MG63 (cell line): ENCODE measurements around the gene GRIK1. TPM values are rescaled to one million over a fixed set of nuclear protein-coding genes. Genes with fewer than 3 reads are reported as not detected.
A peak's percentile ranks its signal among the peaks of the same experiment; 100 is the strongest.
"Not testable (repeated sequence)": the region's sequence is repeated elsewhere in the genome, so short reads cannot be mapped to it uniquely, and the experiment has no call there.

Experiments used
- DNase-seq: peaks from one replicate; pipeline ENCODE4 v3.0.0-alpha.2; 2020
- H3K27me3 ChIP-seq: fragments of 250-450 bp; sonication (Bioruptor Pico); 2 replicates; pipeline ENCODE4 v1.5.1; 2020; ENCODE audit warnings: mild to moderate bottlenecking, moderate library complexity
- H3K36me3 ChIP-seq: fragments of 250-450 bp; sonication (Bioruptor Pico); 2 replicates; pipeline ENCODE4 v1.5.1; 2020; ENCODE audit warnings: mild to moderate bottlenecking, moderate library complexity
- H3K4me3 ChIP-seq: fragments of 250-450 bp; sonication (Bioruptor Pico); 2 replicates; pipeline ENCODE4 v1.5.1; 2020; ENCODE audit warnings: mild to moderate bottlenecking, moderate library complexity
- H3K9me3 ChIP-seq: fragments of 250-450 bp; sonication (Bioruptor Pico); 2 replicates; pipeline ENCODE4 v1.5.1; 2020; ENCODE audit warnings: mild to moderate bottlenecking, moderate library complexity
- total RNA-seq: library from RNA; depleted of rRNA; stranded (reverse); fragments of >200 nt; shearing (Covaris generic); gene quantifications from 2 replicates; pipeline ENCODE4 v1.2.3, GENCODE V29; 2014; ENCODE audit warnings: low replicate concordance; rRNA removed

GRIK1 gene
- not detected in 2 replicates for total RNA-seq

- H3K4me3 ChIP-seq: peak within 1 kb of the TSS; percentile 22
- no peaks in the 10 kb centered on the region for H3K9me3 ChIP-seq
- no peaks in the 10 kb centered on the region for H3K36me3 ChIP-seq
- peak; percentile 19 for DNase-seq
- H3K27me3 ChIP-seq: peaks cover 61% of the 10 kb centered on the region
These were observed at the start of gene GRIK1 for GRCh38 chr21:29939924-29940275. TSS of gene GRIK1 (minus strand) at chr21:29939996.

DNA sequence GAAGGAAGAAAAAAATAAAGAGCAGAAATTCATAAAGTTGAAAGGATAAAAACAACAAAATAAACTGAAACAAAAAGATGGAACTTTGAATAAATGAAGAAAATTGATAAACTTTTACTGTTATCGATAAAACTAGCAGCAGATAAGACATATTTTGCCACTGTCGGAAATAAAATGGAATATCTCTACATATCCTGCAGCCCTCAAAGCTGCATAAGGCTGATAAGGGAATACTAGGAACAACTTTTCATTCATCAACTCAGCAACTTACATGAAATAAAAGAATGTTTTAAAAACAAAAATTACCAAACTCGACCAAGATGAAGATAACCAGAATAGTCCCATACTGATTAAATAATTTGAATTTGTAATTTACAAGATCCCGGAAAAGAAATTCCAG, 48.0 kb upstream of the GRIK1 start:
- no peak for DNase-seq
- H3K4me3 ChIP-seq: no peak overlapping the region
- no peaks in the 10 kb centered on the region for H3K27me3 ChIP-seq
- no peaks in the 10 kb centered on the region for H3K9me3 ChIP-seq
- no peaks in the 10 kb centered on the region for H3K36me3 ChIP-seq

- Histone ChIP-seq H3K27me3 (no peaks in the 10 kb centered on the region), H3K36me3 (no peaks in the 10 kb centered on the region), H3K9me3 (no peaks in the 10 kb centered on the region), H3K4me3 (no peak overlapping the region)
- DNase-seq: no peak
These were observed 46.1 kb upstream of the GRIK1 start for GRCh38 chr21:29985866-29986265.

DNA sequence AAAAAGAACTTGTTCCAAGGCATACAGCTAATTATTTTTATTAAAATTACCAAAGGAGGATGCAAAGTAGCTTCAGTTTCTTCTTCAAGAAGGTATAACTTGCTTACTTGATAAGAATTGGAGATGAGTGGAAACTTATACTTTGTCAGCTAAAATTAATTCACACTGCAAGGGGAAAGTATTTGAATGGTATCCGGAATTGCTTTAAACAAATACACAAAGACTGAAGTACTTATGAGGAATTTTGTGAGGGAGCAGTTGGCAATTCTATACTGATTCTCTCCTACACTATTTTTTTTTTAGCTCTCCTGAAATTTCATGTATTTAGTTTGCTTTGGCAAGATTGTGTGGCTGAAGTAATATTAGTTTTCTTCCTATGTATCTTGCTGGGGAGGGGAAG, 39.2 kb upstream of the GRIK1 start:
- Histone ChIP-seq H3K9me3 (no peaks in the 10 kb centered on the region), H3K36me3 (no peaks in the 10 kb centered on the region), H3K4me3 (no peak overlapping the region), H3K27me3 (no peaks in the 10 kb centered on the region)
- DNase-seq: no peak

GRCh38 chr21:29975776-29976175, 36.0 kb upstream of the GRIK1 start:
- Histone ChIP-seq H3K9me3 (no peaks in the 10 kb centered on the region), H3K27me3 (no peaks in the 10 kb centered on the region), H3K4me3 (no peak overlapping the region), H3K36me3 (no peaks in the 10 kb centered on the region)
- DNase-seq: no peak

GRCh38 chr21:29973258-29973657, 33.5 kb upstream of the GRIK1 start:
- no peak for DNase-seq
- no peaks in the 10 kb centered on the region for H3K9me3 ChIP-seq

GRCh38 chr21:29961291-29962027, 21.7 kb upstream of the GRIK1 start:
- Histone ChIP-seq H3K4me3 (no peak overlapping the region), H3K9me3 (no peaks in the 10 kb centered on the region), H3K36me3 (no peaks in the 10 kb centered on the region), H3K27me3 (no peaks in the 10 kb centered on the region)
- DNase-seq: no peak

More at GRCh38 chr21:29973258-29973657, 33.5 kb upstream of the GRIK1 start:
- Histone ChIP-seq H3K4me3 (no peak overlapping the region), H3K36me3 (no peaks in the 10 kb centered on the region), H3K27me3 (no peaks in the 10 kb centered on the region)

GRCh38 chr21:29958551-29958950, 18.8 kb upstream of the GRIK1 start:
- Histone ChIP-seq H3K27me3 (no peaks in the 10 kb centered on the region), H3K4me3 (no peak overlapping the region), H3K9me3 (no peaks in the 10 kb centered on the region), H3K36me3 (no peaks in the 10 kb centered on the region)
- no peak for DNase-seq

- not testable (repeated sequence) for H3K36me3 ChIP-seq, H3K27me3 ChIP-seq
These were observed 18.2 kb upstream of the GRIK1 start for GRCh38 chr21:29958035-29958434.

GRCh38 chr21:29953690-29954089, 13.9 kb upstream of the GRIK1 start:
- no peak overlapping the region for H3K4me3 ChIP-seq
- DNase-seq: no peak
- H3K27me3 ChIP-seq: no peaks in the 10 kb centered on the region
- H3K9me3 ChIP-seq: no peaks in the 10 kb centered on the region
- no peaks in the 10 kb centered on the region for H3K36me3 ChIP-seq

More at GRCh38 chr21:29958035-29958434, 18.2 kb upstream of the GRIK1 start:
- not testable (repeated sequence) for H3K9me3 ChIP-seq, DNase-seq, H3K4me3 ChIP-seq

DNA sequence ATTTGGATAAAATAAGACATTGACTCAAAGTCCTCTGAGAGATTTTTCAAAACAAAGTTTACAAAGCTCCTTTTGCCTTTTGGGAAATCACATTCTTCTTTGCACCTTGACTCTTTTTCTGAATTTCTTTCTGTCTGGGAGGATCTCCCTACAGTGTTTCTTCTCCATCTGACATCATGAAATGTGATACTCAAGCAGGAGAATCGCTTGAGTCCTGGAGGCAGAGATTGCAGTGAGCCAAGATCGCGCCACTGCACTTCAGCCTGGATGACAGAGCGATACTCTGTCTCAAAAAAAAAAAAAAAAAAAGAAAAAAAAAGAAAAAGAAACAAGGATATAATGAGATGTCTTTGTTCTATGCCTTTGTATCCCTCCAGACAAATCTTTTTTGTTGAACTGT, 13.3 kb upstream of the GRIK1 start:
- Histone ChIP-seq H3K9me3 (no peaks in the 10 kb centered on the region), H3K27me3 (no peaks in the 10 kb centered on the region), H3K4me3 (no peak overlapping the region), H3K36me3 (no peaks in the 10 kb centered on the region)
- DNase-seq: no peak

DNA sequence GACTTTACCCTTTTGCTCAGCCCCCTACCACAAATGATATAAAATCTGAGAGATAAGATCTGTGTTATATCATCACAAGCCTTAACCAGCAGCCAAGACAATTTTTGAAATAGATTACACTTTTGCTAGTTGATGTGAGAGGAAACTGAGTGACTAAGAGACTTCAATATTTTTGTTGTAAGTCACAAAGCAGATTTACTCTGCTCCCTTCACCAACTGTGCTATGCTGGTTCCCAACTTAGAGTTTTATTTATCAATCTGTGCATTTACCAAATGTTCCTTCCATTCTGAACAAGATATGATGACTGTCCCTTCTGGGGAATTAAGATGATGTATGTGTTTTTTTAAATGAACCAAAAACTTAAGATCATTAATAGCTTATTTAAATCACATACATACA, 12.1 kb upstream of the GRIK1 start:
- Histone ChIP-seq H3K4me3 (no peak overlapping the region), H3K36me3 (no peaks in the 10 kb centered on the region), H3K27me3 (no peaks in the 10 kb centered on the region), H3K9me3 (no peaks in the 10 kb centered on the region)
- no peak for DNase-seq

DNA sequence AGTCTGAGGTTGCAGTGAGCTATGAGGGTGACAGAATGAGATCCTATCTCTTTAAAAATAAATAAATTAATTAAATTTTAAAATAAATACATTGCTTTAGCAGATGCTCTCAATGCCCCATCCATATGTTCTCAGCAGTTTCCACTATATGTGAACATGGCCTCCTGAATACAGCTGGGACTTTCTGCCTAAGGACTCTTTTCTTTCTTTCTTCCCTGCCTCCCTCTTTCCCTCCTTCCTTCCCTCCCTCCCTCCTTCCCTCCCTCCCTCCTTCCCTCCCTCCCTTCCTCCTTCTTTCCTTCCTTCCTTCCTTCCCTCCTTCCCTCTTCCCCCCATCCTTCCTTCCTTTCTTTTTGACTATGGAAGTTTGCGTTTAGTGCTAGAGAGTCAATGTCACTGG, 10.2 kb upstream of the GRIK1 start:
- no peak for DNase-seq
- Histone ChIP-seq H3K27me3 (no peaks in the 10 kb centered on the region), H3K36me3 (no peaks in the 10 kb centered on the region), H3K4me3 (no peak overlapping the region), H3K9me3 (no peaks in the 10 kb centered on the region)

DNA sequence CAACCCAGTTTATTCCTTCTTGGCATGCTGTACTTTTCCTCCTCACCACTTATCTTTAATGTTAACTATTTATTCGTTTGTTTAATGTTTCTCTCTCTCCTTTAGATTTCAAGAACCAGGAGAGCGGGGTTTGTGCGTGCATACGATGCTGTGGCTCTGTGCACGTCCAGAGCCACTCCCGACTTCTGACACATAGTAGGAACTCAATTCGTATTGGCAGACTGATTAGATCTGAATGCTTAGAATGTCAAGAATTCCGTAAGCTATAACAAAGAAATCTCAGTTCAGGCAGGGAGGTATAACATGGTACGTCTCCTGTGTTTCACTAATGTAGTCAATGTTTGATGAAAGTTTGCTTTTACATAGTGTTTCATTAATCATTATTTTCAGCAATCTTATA, 7.3 kb upstream of the GRIK1 start:
- no peak for DNase-seq
- H3K27me3 ChIP-seq: peaks cover 10% of the 10 kb centered on the region
- H3K4me3 ChIP-seq: no peak overlapping the region
- no peaks in the 10 kb centered on the region for H3K9me3 ChIP-seq
- H3K36me3 ChIP-seq: no peaks in the 10 kb centered on the region

DNA sequence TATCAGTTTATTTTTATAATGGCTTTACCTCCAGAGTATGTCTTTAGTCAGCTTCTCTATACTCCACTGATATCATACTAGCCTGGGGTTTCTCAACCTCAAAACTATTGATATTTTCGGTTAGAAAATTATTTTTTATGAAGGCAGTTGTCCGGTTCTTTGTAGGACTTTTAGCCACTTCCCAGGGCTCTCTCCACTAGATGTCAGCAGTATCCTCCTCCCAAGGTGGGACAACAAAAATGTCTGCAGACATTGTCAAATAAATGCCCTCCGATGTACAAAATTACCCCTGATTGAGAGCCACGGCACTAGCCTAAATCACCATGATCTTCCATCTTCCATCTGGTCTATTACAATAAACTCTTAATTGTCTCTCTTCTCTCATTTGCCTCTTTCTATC, 4.1 kb upstream of the GRIK1 start:
- Histone ChIP-seq H3K36me3 (no peaks in the 10 kb centered on the region), H3K9me3 (no peaks in the 10 kb centered on the region), H3K27me3 (peaks cover 42% of the 10 kb centered on the region), H3K4me3 (no peak overlapping the region)
- DNase-seq: no peak

DNA sequence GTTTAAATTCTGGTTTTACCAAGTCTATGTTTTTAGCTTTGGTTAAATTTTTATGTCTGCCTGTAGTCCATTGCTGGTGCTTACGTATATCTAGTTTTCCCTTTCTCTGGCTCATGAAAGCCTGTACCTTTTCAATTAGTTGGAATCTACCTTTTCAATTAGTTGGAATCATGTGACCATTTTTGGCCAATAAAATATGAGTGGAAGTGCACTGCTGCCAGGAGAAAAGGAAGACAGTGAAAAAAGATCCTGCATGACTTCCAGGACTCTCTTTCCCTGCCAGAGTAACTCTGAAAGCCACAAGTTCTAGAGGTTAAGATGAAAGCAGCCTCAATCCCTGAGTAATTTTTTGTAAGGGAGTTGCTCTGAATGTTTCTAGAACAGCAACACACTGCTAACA, 2.2 kb upstream of the GRIK1 start:
- Histone ChIP-seq H3K27me3 (peaks cover 59% of the 10 kb centered on the region), H3K36me3 (no peaks in the 10 kb centered on the region), H3K4me3 (no peak overlapping the region), H3K9me3 (no peaks in the 10 kb centered on the region)
- no peak for DNase-seq

DNA sequence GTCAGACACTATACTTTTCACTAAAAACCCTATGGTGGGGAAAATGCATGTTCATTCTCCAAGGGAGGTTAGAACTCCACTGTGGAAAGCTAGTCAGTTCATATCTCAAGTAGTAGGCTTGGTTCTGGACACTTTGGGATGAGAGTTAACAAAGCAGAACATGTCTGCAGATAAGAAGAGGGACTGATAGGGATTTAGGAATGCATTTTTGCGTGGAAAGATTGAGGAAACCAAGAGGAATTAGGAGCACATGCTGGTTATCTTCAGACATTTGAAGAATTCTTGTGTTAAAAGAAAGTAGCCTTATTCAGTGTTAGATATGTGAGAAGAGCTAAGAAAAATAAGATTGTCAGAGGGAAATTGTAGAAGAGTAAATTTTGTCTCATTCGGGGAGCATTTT, 1.2 kb upstream of the GRIK1 start:
- no peaks in the 10 kb centered on the region for H3K36me3 ChIP-seq
- H3K4me3 ChIP-seq: no peak overlapping the region
- peaks cover 61% of the 10 kb centered on the region for H3K27me3 ChIP-seq
- DNase-seq: no peak
- H3K9me3 ChIP-seq: no peaks in the 10 kb centered on the region

GRCh38 chr21:29940361-29940760, 565 bp upstream of the GRIK1 start:
- Histone ChIP-seq H3K36me3 (no peaks in the 10 kb centered on the region), H3K9me3 (no peaks in the 10 kb centered on the region), H3K4me3 (no peak overlapping the region), H3K27me3 (peaks cover 61% of the 10 kb centered on the region)
- DNase-seq: no peak
